SW 1271 (cell line): ENCODE data around the gene AKR1C3.
A peak's percentile ranks its signal among the peaks of the same experiment; 100 is the strongest.
"Not testable (repeated sequence)": the region's sequence is repeated elsewhere in the genome, so short reads cannot be mapped to it uniquely, and the experiment has no call there.

ENCODE experiments used
- DNase-seq, 2 experiments: peaks; one replicate each; lab custom pipeline; 2025; lab: John Stamatoyannopoulos, UW

Gene AKR1C3

DNA sequence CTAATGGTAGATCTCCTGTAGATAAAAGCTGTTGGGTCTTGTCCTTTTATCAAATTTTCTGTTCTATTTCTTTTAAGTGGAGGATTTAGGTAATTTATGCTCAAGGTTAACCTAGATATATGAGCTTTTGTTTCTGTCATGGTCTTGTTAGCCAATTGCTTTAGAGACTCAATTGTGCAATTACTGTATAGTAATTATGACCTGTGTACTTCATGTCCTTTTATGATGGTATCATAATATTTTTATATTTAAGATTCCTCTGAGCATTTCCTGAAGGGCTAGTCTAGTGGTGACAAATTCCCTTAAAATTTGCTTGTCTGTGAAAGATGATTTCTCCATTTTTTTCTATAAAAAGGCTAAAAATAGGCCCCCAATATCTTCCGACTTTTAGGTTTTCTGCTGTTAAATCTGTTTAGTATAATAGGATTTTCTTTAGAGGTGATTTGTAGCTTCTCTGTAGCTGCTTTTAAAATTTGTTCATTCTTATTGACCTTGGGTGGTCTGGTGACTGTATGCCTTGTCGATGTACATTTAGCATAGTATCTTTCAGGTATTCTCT is 5.4 kb upstream of the AKR1C3 start:
- DNase-seq: no peak

DNA sequence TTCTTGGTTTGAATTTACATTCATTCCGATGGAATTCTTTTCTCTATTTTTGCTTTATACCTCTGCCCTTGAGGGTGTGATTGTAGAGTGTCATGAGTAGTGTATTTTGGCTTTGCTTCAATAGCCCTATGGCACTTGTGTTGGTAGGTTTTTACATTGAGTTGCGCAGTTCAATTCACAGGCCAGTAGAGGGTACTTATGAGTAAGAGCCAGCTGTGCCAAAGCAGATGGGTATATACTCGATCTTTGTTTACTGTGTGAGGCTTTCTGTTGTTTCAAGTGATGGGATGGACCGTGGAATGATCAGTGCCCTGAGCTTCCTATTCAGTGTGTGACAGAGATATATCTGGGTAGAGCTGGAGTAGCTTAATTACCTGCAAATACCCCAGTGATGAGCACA is 4.3 kb upstream of the AKR1C3 start:
- peak in 1 of 2 experiments; percentile 4 for DNase-seq

DNA sequence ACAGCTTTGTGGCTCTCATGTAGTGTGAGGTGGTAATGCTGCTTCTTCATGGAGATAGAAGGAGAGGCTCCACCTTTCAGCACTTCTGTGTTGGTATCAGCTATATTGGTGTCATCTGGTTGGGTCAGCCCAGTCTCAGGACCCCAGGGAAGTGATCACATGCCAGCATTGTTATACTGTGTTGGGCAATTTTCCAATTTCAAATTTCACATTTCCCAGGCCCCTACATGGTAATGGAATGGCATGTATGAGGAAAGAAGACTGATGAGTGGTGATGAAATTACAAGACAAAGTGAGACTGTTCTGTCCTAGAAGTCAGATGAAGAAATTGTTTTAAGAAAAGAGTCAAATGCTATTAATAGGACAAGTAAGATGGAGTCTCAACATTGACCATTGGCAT is 3.7 kb upstream of the AKR1C3 start:
- DNase-seq: no peak

DNA sequence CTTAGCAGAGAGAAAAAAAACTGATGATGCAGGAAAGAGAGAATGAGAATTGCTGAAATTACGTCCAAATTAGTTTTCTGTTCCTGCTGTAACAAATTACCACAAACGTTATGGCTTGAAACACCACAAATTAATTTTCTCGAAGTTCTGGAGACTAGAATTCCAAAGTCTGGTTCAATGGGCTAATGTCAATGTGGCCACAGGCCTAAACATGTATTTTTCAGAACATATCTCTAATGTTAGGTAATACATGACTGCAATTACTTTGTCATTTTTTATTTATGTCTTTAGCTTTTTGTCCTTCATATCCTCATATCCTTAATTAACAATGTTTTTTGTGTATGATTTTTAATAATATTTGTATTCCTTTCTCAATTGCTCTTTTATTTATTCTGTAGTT is 3.0 kb upstream of the AKR1C3 start:
- no peak for DNase-seq

DNA sequence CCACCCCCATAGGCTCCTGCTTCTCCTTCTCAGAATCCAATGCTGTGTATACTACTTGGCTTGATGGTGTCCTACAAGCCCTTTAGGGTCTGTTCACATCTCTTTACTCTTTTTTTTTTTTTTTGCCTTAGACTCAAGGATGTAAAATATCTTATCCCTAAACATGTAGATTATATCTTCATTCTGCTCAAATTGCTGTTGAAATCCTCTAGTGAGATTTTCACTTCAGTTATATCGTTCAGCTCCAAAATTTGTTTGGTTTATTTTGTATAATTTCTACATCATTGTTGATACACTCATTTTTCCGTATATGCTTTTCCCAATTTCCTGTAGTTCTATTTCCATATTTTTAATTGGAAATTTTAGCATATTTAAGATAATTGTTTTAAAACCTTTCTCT is 1.8 kb upstream of the AKR1C3 start:
- no peak for DNase-seq

DNA sequence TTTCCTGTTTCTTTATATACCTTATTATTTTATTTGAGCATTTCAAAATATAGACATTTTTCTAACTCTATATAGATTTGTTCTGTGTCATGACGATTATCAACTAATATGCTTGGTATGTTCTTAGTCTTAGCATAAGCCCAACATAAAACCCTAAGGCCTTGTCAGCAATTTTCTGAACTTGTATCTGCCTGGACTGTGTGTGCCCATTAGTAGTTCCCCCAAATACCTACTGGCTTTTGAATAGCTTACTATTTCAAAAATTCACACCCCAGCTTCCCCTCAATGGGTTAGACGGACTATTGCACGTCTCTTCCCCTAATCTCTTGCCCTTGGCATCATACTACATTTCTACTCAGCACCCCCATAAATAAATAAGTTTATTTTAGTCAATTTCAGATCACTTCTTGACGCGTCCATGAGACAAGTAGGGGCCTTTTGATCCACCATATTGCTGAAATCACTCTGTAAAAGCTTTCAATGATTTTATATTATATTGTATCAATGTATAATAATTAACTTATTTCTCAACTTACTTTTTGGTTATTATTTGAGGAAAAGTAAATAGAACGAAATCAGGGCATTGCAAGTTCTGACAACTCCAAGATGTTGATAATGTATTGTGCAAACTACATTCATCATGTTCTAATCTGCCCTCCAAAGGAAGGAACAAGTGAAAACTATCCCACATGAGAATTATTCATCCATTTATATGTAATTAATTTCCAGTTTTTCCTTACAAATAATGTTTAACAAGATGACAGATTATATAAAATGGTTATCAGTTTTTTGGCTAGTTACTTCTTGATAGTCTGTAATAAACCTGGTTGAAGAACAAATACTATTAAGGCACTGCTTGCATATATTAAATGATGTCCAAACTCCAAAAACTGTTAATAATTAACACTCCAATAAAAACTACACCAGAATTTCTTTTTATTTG is 1.1 kb upstream of the AKR1C3 start:
- no peak for DNase-seq

DNA sequence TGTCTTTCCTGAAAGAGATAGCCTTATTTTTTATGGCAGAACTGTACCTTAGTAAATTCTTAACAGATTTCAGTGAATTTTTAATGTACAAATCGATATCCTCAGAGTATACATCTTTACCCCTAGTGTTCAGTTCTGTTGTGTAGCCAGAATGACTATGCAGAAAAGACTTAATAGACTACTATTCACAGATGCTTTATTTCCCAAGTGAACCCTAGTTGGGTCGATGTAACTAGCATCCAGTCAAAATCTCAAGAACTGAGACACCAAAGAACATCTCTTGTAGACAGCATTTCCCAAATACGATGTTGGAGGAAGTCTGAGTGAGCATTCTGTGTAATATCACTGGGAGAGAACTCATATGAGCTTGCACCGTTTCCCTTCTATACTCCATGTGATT is 1.5 kb downstream of the AKR1C3 start:
- DNase-seq: no peak

DNA sequence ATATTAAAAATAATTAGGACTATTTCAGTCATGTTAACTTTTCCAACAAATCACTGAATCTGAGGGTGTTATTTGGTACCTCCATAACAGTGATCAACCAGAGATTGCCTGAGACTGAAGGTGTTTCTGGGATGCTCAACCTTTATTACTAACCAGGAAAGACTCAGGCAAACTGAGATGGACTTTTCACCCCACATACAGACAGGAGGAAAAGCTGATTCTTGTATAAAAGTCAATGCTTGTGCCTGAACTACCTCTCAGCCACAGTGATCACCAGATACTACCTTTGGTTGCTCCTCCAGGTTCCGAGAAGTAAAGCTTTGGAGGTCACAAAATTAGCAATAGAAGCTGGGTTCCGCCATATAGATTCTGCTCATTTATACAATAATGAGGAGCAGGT is 1.9 kb downstream of the AKR1C3 start:
- no peak for DNase-seq

DNA sequence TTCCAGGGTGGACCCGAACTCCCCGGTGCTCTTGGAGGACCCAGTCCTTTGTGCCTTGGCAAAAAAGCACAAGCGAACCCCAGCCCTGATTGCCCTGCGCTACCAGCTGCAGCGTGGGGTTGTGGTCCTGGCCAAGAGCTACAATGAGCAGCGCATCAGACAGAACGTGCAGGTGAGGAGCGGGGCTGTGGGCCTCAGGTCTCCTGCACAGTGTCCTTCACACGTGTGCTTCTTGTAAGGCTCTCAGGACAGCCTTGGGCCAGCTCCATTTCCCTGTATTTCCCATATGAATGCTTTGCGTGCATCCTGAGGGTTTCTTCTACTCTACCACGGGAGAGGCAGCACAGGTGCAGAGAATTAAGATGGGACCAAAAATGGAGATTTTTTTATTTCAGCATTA is 8.3 kb downstream of the AKR1C3 start:
- DNase-seq: not testable (repeated sequence)

DNA sequence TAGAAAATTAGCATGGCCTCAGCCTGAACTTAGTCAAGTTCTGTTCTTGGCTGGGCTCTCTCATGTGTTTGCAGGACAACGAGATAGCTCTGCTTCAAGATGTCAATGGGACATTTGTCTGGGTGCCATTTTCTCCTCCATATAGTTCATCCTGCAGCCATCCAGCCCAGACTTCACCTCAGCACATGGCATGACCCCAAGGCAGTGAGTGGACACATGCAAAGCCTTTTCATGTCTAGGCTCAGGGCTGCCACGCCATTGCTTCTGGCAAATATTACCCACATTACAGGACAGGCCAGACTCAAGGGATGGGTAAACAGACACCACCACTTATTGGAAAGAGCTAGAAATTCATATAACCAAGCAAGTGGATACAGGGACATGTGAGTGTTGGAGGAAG is 9.3 kb downstream of the AKR1C3 start:
- DNase-seq: no peak

DNA sequence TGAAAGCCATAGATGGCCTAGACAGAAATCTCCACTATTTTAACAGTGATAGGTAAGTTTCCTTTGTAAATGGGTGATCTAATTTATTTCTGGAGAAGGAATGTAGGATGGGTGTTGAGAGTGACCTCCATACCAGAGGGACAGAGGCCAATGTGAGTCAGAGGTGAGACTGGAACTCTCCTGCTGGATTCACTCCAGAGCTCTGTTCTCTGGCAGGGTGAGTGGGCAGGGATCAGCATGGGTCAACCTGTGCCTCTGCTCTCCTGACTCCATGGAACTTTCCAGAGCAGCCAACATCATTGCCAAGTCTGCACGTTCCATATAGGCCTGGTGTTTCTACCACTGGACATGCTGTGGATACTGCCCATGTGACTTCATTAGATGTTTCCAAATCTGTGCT is 11.4 kb downstream of the AKR1C3 start:
- DNase-seq: no peak

DNA sequence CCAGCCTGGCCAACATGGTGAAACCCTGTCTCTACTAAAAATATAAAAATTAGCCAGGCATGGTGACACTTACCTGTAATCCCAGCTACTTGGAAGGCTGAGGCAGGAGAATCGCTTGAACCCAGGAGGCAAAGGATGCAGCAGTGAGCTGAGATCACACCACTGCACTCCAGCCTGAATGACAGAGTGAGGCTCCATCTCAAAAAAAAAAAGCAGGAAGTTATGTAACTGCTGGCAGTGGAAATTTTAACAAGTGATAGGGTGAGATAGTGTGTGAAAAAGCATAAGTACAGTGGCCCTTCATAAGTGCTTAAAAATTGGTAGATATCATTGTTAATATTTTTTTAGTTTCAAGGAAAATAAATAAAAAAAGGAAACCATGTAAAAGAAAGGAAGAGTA is 12.3 kb downstream of the AKR1C3 start:
- DNase-seq: no peak

DNA sequence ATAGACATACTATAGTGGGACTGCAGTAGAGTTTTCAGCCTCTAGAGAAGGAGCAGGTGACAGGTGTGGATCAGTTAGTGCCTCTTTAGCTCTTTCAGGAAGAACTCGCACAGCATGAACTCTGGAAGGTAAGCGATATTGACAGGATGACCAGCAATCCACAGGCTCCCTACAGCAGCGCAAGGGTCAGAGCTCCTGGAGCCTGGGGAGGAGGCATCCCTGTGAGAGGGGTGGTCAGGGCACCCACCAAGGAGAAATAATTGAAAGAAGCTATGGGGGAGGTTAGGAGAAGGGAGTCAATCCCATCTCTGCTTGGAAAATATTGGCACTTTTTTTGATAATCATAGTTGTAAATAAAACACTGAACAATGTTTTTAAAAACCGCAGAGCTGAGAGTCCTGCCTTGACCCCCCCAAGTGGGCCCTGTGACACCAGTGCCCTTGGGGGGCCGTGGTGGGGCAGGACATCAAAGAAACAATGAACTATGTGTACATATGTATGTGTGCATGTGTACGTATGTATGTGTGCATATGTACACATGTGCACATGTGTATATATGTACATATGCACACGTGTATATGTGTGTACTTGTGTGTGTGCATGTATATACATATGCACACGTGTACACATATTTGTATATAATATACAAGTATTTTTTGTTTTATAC is 13.8 kb downstream of the AKR1C3 start:
- no peak for DNase-seq

DNA sequence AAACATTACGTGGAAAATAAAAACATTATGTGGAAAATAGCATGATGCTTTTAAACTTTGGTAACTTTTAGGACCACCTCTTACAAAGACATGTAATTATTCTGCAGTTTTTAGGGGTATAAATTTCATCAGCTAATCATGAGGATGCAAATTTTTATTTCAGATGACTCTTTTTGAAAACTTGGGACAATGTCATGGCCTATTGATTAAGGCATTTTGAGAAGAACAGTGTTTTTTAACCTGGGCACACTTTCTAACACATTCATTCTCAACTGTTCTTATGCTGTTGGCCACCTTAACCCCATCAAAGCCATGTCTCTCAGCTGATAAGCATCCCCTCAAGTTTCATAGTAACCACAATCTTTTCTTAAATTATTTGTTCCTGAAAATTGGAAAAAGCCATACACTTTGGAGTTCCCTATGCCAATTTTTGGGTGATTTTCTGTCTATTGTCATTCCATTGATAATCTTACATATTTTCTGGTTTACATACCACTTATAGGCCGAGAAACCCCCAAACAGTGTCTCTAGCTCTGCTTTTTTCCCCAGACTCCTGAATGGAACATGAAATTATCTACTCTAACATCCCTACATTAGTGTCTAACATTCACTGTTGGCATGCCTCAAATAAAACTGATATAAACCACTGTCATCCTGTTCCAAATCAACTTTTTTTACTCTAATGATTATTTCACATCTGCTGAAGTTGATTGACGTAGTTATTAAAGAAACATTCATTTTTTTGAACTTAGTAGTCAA is 14.6 kb downstream of the AKR1C3 start:
- no peak for DNase-seq

DNA sequence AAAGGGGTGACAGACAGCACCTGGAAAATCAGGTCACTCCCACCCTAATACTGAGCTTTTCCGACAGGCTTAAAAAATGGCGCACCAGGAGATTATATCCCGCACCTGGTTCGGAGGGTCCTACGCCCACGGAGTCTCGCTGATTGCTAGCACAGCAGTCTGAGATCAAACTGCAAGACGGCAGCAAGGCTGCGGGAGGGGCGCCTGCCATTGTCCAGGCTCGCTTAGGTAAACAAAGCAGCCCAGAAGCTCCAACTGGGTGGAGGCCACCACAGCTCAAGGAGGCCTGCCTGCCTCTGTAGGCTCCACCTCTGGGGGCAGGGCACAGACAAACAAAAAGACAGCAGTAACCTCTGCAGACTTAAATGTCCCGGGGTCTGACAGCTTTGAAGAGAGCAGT is 15.6 kb downstream of the AKR1C3 start:
- DNase-seq: not testable (repeated sequence)

DNA sequence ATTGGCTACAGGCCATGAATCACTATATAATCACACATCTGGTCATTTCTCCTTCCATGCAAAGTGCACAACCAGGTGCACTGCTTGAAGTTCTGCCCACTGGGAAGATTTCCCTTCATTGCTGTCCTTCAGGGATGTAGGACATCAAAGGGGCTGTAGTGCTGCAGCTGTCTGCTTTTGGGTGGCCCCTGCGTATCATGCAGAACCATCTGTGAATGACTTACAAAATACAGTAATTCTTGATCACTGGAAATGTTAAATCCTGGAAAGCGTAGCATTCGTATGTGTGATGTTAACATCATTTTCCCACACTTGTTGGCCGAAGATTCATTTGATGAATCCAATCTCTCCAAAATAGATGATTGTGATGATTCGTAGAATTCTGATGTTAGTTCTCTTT is 22.4 kb downstream of the AKR1C3 start:
- DNase-seq: no peak

DNA sequence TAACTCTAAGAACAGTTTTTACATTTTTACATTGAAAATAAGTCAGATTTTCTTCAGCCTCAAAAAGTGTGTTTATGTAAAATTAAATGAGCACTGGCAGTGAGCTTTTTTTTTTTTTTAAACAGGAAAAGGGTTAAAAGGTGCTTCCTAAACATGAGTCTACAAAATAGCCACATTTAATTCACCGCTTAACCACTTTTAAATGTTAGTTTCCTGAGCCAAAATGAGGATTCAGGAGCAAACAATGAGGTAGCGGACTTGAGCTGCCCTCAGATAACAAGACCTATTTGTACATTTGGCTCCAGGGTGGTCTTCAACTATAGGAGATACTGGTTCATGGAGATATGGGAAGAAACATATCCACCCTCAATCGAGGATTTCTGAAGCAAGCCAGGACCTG is 22.8 kb downstream of the AKR1C3 start:
- DNase-seq: no peak

DNA sequence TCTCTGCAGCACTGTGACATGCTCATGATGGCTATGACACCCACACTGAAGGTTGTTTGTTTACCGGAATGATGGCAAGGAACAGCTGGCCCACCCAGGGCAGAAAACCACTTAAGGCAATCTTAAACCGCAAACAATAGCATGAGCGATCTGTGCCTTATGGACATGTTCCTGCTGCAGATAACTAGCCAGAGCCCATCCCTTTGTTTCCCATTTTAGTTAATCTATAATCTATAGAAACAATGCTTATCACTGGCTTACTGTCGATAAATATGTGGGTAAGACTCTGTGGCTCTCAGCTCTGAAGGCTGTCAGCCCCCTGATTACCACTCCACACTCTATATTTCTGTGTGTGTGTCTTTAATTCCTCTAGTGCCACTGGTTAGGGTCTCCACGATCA is 25.8 kb downstream of the AKR1C3 start:
- DNase-seq: not testable (repeated sequence)

DNA sequence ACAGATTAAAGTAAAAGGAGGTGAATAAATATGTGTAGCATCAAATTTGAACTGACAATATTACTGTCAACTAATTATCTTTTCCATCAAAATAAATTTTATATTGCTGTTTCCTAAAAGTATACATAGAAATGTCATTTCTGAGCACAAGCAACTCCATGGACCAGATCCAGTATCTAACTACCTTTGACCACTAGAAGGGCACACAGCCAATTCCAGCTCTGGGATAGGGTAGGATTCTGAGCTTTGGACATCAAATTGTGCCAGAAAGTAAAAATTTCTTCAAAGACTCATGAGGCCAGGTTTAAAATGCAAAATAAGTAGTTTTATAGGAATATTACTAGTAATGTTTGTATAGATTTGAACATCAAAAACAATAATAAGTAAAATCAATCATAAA is 29.7 kb downstream of the AKR1C3 start:
- no peak for DNase-seq

DNA sequence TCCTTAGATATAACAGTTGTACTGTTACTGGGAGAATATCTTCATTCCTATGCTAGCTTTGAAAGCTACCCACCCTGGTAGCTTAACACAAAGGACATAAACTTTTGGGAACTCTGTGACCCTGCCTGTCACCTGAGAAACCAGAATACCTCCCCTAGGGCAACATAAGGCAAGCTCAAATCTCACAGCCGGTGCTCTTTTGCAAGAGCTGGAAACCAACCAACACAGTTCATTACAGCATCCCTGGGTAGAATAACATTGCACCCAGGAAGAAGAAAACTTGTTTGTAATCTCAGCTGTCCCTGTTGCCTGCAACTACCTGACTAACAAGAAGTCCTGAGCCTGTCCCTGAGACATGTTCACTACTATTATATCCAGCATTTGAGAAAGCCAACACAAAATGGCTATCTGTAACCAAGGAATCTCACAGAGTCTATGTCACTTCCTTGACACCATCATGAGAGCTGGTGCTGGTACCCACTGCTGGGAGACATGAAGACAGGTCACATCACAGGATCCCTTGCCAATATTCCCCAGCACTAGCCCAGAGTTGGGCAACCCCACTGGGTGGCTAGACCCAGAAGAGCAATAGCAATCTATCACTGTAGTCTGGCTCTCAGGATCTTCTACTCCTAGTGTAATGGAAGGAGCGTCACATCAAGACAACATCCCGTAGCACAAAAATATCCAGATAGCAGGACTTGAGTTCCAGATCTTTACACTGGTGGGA is 31.3 kb downstream of the AKR1C3 start:
- DNase-seq: no peak

DNA sequence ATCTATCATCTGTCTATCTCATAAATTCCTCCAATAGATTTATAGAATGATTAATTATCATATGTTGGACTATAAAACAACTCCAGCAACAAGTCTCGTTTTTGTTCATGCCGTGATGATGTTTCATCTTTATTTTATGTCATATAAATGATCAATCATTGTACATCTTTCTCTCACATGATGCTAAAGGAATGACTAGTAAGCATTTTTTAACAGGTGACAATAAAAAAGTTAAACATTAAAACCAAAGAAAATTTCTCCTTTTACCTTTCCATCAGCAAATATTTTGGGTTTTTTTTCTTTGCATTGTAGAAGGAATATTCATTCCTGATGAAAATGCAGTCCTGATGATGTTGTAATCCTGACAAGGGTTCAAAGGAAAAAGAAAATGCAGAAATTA is 41.4 kb downstream of the AKR1C3 start:
- DNase-seq: no peak
